Vagina (tissue), 2 donors: Measurements from ENCODE around the gene VMP1. TPM values are rescaled to one million over a fixed set of nuclear protein-coding genes. Genes with fewer than 3 reads are reported as not detected.
"Not testable (repeated sequence)": the region's sequence is repeated elsewhere in the genome, so short reads cannot be mapped to it uniquely, and the experiment has no call there.

Experiments
- DNase-seq, 2 donors: peaks; one replicate each; pipeline ENCODE4 v3.0.0-alpha.2; 2017; ENCODE audit errors: extremely low spot score in 2 of 2
- H3K27ac ChIP-seq: fragments of 200-600 bp; sonication (generic); one replicate; pipeline ENCODE4 v1.5.1; 2019
- H3K27me3 ChIP-seq: fragments of 200-600 bp; sonication (generic); one replicate; pipeline ENCODE4 v1.5.1; 2019
- H3K36me3 ChIP-seq, 2 donors: fragments of 200-600 bp; sonication (generic); one replicate each; pipeline ENCODE4 v1.5.1; 2017 to 2019
- H3K4me1 ChIP-seq: fragments of 200-600 bp; sonication (generic); one replicate; pipeline ENCODE4 v1.5.1; 2019
- H3K4me3 ChIP-seq, 2 donors: fragments of 200-600 bp; sonication (generic); 1 replicate in 1 of 2; 2 replicates in 1 of 2; pipeline ENCODE4 v1.5.1; 2016 to 2019
- H3K9me3 ChIP-seq: fragments of 200-600 bp; sonication (generic); one replicate; pipeline ENCODE4 v1.5.1; 2019
- POLR2A ChIP-seq, 2 donors: fragments of 450-650 bp; IDR thresholded peaks; one replicate each; pipeline ENCODE4 v1.6.1; 2017; ENCODE audit warnings: antibody characterized with exemption in 2 of 2, mild to moderate bottlenecking in 2 of 2, moderate library complexity in 2 of 2
- POLR2AphosphoS5 ChIP-seq, 2 donors: sonication (generic); formaldehyde crosslinking; IDR thresholded peaks; one replicate each; pipeline ENCODE4 v1.9.0; 2017; ENCODE audit warnings: antibody characterized with exemption in 2 of 2, mild to moderate bottlenecking in 2 of 2, low read depth in 1 of 2; ENCODE audit not compliant: insufficient read depth in 1 of 2
- intact Hi-C: fragments of 100-400 bp; cut with DNase I; formaldehyde crosslinking; loops from one replicate; pipeline ENCODE4 v1.15.1; 2023
- total RNA-seq: library from RNA; depleted of rRNA; stranded (reverse); fragments of >200 nt; gene quantifications from one replicate; pipeline ENCODE4 v1.2.3, GENCODE V29; 2016
- TF ChIP-seq, protein P1 (sequence below), 3 experiments: fragments of 450-650 bp in 2 of 3; fragments of 200-600 bp in 1 of 3; sonication (generic) in 1 of 3; IDR thresholded peaks; one replicate each; pipeline ENCODE4 v1.5.1; 2017 to 2019; ENCODE audit warnings: antibody characterized with exemption in 3 of 3, mild to moderate bottlenecking in 2 of 3, moderate library complexity in 2 of 3

VMP1 gene
- total RNA-seq, 1 donor from 2014 or later = 380 TPM

- no peak for DNase-seq
- Histone ChIP-seq H3K9me3 (no peaks in the 10 kb centered on the region), H3K27me3 (no peaks in the 10 kb centered on the region), H3K4me1 (no peaks in the 10 kb centered on the region), H3K4me3 (no peak overlapping the region), H3K36me3 (peaks cover 0 to 35% of the 10 kb centered on the region in 2 donors), H3K27ac (no peak overlapping the region)
- intact Hi-C loops = no loop called here
- no peak for TF ChIP-seq POLR2AphosphoS5 (IDR thresholded peaks at IDR 0.05; ENCODE audit: insufficient read depth in 1 of 2, low read depth in 1 of 2)
- TF ChIP-seq POLR2A (IDR thresholded peaks at IDR 0.05) = no peak
- TF ChIP-seq, protein P1, sequence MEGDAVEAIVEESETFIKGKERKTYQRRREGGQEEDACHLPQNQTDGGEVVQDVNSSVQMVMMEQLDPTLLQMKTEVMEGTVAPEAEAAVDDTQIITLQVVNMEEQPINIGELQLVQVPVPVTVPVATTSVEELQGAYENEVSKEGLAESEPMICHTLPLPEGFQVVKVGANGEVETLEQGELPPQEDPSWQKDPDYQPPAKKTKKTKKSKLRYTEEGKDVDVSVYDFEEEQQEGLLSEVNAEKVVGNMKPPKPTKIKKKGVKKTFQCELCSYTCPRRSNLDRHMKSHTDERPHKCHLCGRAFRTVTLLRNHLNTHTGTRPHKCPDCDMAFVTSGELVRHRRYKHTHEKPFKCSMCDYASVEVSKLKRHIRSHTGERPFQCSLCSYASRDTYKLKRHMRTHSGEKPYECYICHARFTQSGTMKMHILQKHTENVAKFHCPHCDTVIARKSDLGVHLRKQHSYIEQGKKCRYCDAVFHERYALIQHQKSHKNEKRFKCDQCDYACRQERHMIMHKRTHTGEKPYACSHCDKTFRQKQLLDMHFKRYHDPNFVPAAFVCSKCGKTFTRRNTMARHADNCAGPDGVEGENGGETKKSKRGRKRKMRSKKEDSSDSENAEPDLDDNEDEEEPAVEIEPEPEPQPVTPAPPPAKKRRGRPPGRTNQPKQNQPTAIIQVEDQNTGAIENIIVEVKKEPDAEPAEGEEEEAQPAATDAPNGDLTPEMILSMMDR (IDR thresholded peaks at IDR 0.05) = no peak
Measured at GRCh38 chr17:59775786-59776350, 68.4 kb downstream of the VMP1 start.

- TF ChIP-seq POLR2AphosphoS5 (IDR thresholded peaks at IDR 0.05; ENCODE audit: insufficient read depth in 1 of 2, low read depth in 1 of 2) (no peak), POLR2A (IDR thresholded peaks at IDR 0.05) (no peak)
- TF ChIP-seq, protein P1 (IDR thresholded peaks at IDR 0.05) = no peak
- H3K36me3 ChIP-seq = peaks cover 0 to 35% of the 10 kb centered on the region in 2 donors
- no peaks in the 10 kb centered on the region for H3K27me3 ChIP-seq
- H3K9me3 ChIP-seq = no peaks in the 10 kb centered on the region
- H3K4me3 ChIP-seq = no peak overlapping the region
- intact Hi-C loops = no loop called here
- H3K27ac ChIP-seq = no peak overlapping the region
- DNase-seq = no peak
- H3K4me1 ChIP-seq = no peaks in the 10 kb centered on the region
Measured at GRCh38 chr17:59776577-59776976, 69.1 kb downstream of the VMP1 start.

DNA sequence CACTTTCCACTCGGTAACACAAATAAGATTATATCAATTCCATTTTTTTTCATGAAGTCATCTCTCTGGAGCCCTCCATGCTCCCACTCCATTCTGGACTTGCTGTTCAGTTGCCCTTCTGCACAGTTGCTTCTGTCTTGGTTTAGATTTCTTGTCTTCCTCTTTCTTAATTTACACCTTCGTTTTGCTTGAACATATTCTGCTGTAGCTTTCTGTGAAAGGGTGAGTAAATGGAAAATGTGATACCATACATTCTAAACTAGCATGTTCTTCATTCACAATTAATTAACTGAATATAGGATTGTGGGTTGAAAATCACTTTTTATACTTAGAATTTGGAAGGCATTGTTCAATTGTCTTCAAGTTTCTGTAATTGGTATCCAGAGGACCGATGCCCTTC is 69.6 kb downstream of the VMP1 start:
- DNase-seq = no peak
- TF ChIP-seq POLR2A (IDR thresholded peaks at IDR 0.05) = no peak
- TF ChIP-seq, protein P1 (IDR thresholded peaks at IDR 0.05) = no peak
- no peak for TF ChIP-seq POLR2AphosphoS5 (IDR thresholded peaks at IDR 0.05; ENCODE audit: insufficient read depth in 1 of 2, low read depth in 1 of 2)
- Histone ChIP-seq H3K36me3 (peaks cover 0 to 35% of the 10 kb centered on the region in 2 donors), H3K4me1 (no peaks in the 10 kb centered on the region), H3K4me3 (no peak overlapping the region), H3K27ac (no peak overlapping the region), H3K9me3 (no peaks in the 10 kb centered on the region), H3K27me3 (no peaks in the 10 kb centered on the region)
- intact Hi-C loops = no loop called here

DNA sequence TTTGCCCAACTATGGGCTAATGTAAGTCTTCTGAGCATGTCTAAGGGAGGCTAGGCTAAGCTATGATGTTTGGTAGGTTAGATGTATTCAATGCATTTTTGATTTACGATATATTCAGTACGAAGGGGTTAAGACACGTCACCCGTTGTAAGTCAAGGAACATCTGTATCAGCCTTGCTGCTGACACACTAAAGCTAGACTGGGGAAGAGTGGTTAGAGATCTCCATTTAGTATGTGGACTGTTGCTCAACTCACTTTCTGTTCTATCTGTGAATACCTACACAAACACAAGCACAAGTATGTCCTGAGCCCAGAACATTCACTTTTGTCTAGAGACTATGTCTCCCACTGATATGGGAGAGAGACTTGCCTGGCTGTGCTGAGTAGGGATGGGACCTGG is 71.5 kb downstream of the VMP1 start:
- TF ChIP-seq, protein P1 (IDR thresholded peaks at IDR 0.05) = no peak
- TF ChIP-seq POLR2A (IDR thresholded peaks at IDR 0.05) = no peak
- no peak for TF ChIP-seq POLR2AphosphoS5 (IDR thresholded peaks at IDR 0.05; ENCODE audit: insufficient read depth in 1 of 2, low read depth in 1 of 2)
- Histone ChIP-seq H3K36me3 (peaks cover 0 to 35% of the 10 kb centered on the region in 2 donors), H3K9me3 (no peaks in the 10 kb centered on the region), H3K4me1 (peaks cover 15% of the 10 kb centered on the region), H3K4me3 (no peak overlapping the region), H3K27ac (no peak overlapping the region), H3K27me3 (no peaks in the 10 kb centered on the region)
- no peak for DNase-seq
- intact Hi-C loops = no loop called here

GRCh38 chr17:59779521-59779920 is 72.1 kb downstream of the VMP1 start:
- peaks cover 0 to 35% of the 10 kb centered on the region in 2 donors for H3K36me3 ChIP-seq
- H3K4me3 ChIP-seq = no peak overlapping the region
- no peaks in the 10 kb centered on the region for H3K9me3 ChIP-seq
- no peak overlapping the region for H3K27ac ChIP-seq
- intact Hi-C loops = no loop called here
- H3K27me3 ChIP-seq = no peaks in the 10 kb centered on the region
- TF ChIP-seq, protein P1 (IDR thresholded peaks at IDR 0.05) = no peak
- TF ChIP-seq POLR2A (IDR thresholded peaks at IDR 0.05) = no peak
- no peak for TF ChIP-seq POLR2AphosphoS5 (IDR thresholded peaks at IDR 0.05; ENCODE audit: insufficient read depth in 1 of 2, low read depth in 1 of 2)
- H3K4me1 ChIP-seq = peaks cover 20% of the 10 kb centered on the region
- no peak for DNase-seq

- intact Hi-C loops, H3K27ac ChIP-seq, DNase-seq, H3K9me3 ChIP-seq, H3K4me3 ChIP-seq, H3K27me3 ChIP-seq: not testable (repeated sequence)
- Histone ChIP-seq H3K4me1 (peaks cover 30% of the 10 kb centered on the region), H3K36me3 (peaks cover 0 to 25% of the 10 kb centered on the region in 2 donors)
Measured at GRCh38 chr17:59780548-59780947, 73.1 kb downstream of the VMP1 start.
